ENCODE results near the gene DCANP1.

The DCANP1 gene

DNA sequence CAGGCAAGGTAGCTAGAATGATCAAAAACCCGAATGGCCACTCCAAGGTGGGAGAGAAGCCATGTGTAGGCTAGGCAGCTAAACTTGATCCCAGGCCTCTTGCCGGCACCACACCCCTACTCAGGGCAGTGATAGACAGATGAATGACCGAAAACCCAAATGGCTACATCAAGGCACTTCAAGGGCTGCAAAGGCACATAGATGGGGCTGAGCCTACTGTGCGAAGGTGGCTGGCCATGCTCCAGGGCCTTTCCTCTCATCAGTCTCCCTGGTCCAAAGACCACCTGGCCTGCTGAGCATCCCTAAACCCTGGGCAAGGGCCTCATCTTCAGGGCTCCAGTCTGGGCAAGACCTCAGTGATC, 8.7 kb upstream of the DCANP1 start:
- no peak for DNase-seq

DNA sequence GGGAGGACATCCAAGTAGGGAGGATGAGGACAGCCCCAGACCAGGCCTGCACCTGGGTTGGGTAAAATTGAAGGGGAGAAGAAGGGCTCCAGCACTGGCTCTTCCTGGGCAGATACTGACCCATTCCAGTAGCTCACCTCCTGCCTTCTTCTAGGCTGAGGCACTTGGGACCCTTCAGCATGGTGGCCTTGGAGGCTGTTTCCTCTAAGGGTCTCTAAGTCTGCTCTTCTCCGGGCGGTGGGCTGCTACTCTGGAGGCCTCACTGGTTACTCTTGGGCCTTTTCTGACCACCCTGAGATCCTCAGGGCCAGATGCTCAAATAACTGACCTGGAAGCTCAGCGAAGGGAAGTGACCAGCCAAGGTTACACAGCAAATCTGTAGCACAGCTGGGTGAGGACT, 7.8 kb upstream of the DCANP1 start:
- DNase-seq, result no peak

DNA sequence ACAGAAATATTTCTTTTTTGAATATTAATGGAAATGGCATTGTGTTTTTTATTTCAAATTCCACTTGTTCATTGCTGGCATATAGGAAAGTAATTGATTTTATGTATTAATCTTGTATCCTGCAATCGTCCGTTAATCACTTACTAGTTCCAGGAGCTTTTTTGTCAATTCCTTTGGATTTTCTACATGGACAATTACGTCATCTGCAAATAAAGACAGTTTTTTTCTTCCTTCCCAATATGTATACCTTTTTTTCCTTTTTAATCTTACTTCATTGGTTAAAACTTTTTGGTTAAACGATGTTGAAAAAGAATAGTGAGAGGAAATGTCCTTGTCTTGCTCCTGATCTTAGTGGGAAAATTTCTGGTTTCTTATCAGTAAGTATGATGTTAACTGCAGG, 6.5 kb upstream of the DCANP1 start:
- DNase-seq, result no peak

DNA sequence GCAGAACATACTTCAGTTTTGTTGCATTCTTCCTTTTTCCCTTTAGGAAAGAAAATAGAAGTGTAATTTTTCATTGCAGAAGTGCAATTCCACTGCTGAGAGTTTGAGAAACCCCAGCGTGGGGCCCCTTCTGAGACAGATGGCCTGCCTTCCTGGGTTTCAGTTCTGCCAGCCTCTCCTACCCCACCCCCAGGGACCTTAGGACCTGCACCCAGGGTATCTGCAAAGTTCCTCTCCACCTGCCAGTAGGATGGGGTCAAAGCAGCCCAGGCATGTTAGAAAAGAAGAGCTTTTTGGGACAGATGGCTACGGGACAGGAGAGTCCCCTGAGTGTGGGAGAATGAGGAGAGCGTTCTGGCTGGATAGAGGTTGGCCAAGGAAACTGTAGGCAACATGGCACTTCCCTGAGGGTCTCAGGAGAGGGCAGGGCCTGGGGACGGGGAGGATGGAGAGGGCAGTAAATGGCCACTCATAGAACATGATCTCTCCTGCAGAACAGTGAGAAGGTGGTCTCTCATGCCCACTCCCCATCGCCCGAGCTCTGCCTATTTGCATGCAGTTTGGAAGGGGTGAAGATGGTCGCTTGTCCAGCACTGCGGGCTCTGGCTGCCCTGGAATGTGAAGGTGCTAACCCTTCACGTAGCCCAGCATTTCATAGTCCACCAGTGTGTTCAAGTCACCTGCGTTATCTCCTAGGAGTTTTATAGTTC, 5.3 kb upstream of the DCANP1 start, which contains the start of gene TIFAB:
Gene TIFAB, minus strand, starts transcription at position 31 of the 710 bp plus-strand sequence. CDS start 2,412 bp downstream, outside the sequence.
- no peak for DNase-seq

DNA sequence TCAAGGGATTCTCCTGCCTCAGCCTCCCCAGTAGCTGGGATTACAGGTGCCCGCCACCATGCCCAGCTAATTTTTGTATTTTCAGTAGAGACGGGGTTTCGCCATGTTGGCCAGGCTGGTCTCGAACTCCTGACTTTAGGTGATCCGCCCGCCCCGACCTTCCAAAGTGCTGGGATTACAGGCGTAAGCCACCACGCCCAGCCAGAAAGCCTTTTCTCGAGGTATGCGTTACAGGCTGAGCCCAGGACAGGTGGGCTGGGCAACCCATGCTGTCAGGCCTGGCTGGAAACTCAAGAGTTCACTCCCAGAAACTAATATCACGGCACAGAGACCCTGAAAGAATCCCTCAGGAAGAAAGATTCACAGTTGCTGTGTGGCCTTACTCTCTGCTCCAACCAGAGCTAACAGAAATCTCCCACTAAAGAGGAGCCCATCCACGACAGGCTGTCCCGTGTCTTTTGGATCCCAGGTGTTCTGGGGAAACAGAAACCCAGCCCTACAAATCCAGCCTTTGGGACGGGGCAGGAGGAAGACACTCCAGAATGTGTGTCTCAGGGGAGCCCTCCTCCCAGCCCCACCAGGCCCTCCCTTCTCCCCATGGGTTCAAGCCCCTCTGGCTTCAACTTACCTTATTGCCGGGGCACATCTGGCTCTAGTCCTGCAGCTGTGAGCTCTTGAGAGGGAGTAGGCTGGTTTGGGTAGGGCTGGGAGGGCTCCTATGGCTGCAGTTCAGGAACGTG, 4.6 kb upstream of the DCANP1 start:
- no peak for DNase-seq

DNA sequence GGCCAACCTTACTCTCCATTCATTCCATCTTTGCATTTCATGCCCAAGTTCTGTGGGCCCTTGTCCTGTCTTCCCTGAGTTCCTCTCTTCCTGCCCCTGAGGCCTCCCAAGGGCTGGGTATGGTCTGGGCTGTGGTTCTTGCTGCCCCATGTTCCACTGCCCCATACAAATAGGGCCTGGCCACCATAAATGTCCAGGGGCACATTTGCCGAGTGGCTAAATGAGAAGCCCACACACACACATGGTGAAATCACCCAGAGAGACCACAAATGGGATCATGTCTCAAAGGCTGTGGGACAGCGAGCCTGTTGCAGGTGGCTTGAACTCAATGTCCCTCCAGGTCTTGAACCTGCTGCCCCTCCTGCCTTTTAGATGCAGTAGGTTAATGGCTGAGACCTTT, 3.8 kb upstream of the DCANP1 start:
- no peak for DNase-seq

DNA sequence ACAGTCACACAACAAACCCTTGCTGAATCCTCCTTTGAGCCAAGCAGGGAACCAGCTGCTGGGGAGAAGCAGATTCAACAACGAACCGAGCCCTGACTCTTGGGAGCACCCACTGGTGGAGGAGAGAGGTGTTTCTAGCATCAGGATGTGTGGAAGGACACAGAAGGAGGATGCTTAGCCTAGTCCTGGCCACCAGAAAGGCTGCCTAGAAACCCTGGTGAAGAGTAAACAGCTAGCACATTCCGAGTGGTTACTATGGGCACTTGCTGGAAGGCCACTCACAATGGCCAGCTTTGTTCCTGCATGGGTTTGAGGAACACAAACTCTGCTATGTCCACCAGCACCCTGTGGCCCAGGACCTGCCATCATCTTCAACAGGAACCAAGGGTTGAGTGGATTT, 3.2 kb upstream of the DCANP1 start:
- DNase-seq, result no peak

DNA sequence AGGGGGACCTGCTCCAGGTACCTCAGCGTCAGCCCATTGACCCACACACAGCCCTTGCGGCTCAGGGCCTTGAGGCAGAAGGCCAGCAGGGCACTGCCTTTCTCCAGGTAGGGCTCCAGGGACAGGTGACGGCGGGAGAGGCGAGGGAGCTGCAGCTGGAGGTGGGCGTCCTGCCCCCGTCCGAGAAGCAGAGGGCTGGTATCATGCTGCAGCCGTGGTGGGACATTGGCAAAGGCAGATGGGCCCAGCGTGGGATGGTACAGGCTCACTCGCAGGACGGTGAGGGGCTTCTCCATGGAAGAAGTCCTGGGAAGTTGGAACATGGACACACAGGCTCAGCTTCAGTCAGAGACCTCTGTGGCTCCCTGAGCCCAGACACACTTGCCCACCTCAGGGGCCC, 2.5 kb upstream of the DCANP1 start:
- no peak for DNase-seq

DNA sequence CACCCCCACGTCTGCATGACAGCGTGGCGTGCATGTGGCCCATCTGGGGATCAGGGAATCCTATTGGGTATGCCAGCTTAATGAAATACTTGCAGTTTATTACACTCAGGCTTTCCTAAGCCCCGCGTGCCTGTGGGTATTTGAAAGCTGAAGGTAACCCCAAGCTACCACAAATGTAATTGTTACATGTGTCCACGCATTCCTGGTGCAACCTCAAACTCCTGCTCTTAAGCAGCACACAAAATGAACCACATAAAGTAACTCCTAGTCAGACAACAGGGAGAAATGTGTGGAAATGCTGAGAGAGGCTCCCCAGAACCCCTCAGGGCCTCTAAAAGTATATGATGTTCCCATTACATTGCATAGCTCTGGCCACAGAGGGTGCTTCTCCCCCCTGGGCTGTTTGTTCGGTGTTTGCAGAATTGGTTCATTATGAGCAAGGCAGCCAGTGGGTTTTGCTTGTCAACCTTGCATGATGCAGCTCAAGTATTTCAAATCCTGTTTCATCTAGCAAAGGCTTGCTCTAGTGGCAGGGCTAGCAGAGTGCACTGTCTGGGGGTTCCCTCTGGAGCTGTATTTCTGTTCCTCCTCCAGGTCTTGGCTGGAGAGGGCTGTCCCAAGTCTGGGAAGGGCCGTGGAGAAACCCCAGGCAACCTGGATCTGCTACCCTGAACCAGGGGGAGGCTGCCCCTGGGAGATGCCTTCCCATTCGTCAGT, 1.8 kb upstream of the DCANP1 start:
- no peak for DNase-seq

DNA sequence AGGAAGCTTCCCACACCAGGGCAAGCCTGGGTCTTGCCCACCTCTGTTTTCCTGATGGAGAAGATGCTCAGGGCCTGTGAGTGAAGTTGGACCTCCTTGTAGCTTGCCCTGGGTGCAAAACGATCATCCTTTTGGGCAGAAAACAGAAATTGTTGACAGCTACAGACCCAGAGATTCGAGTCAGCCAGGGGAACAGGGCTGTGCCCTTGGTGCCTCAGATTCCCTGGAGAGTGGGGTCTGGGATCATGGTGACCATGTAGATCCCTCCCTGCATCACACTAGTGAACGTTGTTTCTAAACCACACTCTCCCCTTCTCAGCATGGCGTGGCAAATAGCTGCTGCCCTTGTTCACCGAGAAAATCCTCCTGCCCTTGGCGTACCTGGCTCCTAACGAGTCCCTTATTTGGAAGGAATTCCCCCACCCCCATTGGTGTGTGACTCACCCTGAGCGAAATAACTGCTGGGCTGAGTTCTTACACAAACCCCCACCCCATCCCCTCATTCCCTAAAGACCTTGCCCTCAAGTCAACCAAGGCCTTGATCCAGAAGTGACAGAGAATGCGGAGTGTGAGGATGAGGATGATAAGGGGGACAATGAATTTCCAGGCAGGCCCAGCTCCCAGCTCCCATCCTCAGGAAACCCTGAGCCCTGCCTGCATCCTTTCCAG, 1.1 kb upstream of the DCANP1 start:
- no peak for DNase-seq

DNA sequence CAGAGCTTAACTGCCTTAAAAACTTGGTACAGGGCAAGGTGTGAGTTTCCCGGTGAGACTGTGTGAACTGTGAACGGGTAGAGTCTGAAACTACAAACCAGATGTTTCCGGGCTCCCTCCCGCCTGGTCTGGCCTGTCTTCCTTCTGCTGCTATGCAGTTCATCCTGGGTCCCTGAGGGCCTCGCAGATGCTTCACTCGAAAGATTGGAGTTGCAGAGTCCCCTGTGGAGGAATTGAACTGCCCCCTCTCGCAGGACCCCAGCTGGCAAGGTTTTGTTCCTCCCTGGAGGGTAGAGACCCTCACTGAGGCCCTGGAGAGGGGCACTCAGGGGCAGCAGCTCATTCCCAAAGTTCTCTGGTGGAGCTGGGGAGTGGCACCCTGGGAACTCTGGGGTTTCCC, 533 bp downstream of the DCANP1 start:
- DNase-seq, result no peak

DNA sequence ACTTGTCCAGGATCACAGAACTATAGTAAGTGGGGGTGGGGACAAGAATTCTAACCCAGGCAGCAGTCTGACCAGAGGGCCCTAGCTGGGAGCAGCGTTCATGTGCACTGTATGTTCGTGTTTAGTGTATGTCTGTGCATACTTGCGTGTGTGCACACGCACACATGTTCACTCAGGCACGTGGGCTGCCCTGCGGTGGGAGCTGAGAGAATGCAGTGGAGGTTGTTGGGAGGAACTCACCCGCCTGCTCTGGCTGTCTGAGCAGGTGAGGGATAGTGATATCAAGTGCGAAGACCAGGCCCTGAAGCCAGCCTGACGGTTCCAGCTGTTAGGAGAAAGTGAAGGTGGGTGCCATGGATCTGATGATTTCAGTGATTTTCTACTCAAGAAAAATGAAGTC, 942 bp downstream of the DCANP1 start:
- DNase-seq, result no peak

DNA sequence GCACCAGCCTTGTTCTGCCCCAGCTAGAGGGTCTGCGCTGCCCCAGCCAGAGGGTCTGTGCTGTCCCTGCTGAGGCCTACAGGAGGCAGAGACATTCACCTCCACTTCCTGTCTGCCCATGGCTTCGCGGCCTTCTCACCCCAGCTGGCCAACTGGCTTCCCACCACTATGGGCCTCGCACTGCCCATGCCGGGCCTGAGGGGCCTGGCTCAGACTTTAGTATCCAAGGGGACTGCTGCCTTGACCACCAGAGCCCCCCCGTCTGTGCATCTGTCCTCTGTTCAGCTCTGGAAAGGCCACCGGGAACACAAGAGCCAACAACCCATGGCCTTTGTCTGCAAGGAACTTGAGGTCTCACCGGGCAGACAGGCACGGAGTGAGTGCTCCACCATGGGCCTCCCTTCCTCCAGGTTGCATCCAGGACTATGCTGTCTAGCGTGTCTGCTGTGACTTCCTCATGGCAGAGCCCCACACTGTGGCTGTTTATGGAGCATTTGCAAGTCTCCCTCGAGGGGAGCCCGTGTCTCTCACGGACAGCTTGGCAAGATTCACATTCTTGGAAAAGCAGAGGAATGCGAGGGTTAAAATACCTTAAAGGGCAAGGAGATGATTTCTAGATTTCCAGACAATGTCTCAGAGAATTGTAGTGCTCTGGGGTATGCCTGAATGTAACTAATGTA, 1.7 kb downstream of the DCANP1 start:
- no peak for DNase-seq

DNA sequence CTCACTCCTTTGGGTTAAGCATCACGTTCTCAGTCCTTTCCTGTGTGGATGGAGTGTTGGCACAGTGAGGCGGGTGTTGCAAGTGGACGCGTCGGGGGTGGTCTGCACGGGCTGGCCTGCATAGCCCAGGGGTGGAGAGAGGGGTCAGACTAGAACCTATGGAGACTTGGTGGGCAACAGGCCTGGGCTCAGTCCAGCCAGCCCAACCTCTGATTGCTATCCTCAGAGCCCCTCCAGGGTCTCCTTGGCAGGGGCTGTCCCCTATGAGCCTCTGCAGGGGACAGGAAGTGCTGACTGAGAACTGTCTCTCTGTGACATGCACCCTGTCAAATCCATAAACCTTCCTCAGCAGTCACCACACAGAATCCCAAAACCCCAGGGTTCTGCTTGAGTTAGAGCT, 2.3 kb downstream of the DCANP1 start:
- DNase-seq, result no peak

DNA sequence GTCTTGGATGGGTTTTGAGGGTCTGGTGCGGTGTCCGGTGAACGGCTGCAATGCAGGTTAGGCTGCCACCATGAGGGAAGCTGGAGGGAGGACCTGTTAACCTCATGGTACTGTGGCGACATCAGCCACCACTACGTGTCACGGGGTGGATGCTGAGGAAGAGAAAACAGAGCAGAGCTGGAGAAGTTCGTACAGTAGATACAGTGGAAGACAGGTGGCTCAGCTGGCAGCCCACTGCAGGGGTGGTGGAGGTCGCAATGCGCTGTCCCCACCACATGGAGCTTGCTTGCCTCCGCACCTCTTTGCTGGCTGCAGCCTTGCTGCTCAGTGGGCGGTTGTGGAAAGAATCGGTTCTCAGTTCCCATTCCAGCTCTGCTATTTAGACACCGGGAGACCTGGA, 2.8 kb downstream of the DCANP1 start:
- no peak for DNase-seq

DNA sequence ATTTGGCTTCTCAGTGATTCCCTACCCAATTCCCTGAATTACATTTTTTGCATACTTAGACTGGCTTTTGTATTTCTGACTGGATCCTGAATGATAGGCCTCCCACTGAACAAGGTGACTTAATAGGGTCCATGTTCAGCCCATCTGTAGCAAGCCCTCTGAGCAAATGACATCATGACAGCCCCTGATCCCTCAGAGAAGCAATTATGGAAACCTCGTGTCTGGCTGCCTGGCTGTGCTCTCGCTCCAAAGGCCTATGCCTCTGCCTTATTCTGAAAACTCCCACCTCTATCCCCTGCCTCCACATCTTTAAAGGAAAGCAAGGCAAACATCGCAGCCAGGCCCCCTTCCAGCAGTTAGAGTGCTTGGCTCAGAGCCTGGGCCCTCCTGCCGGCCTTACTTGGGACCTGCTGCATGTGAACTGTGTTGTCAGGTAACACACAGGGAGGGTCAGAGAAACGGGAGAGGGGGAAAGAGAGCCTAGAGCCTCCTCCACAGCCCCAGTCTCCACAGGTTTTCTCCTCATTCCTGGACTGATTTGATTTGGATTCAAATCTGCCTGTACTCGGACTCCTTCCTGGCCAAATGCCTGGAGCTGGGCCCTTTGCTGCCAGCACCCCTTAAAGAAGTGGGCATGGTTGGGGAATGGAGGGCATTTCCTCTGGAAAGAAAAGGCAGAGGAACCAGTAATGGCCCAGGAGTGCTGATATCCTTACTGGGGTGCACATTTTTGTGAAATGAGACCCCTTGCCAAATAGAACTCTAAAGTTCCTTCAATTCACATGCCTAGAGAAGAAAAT, 3.8 kb downstream of the DCANP1 start:
- no peak for DNase-seq

DNA sequence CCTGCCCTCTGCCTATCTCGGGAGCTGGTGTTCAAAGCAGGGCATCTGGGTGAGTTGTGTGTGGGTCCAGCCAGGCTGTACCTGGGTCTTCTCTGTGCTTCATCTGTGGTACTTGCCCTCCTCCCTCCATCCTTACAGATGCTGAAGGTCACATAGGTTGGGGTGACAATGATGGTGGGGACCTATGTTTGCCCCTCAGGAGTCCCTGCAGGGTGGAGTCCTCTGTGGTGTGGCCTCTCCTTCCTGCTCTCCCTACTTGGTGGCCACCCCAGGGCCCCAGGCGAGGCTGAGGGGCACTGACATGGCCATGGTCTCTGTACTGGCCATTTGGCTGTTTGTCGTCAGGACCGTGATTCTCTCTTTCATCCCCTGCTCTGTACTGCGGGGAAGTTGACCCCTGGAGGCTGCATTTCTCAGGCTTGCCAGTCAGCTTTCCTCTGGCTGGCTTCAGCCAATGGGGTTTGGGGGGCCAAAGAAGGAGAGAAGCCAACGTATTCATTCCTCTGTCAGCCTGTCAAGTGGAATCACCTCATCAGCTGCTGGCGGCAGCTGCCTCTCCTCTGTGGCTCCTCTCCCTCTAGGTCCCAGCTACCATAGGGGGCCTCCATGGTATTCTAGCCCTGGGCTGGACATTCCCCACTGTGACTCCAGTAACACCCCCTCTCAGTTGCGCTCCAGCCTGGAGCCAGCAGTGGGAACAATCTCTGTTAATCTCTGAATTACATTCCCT, 4.6 kb downstream of the DCANP1 start:
- no peak for DNase-seq

DNA sequence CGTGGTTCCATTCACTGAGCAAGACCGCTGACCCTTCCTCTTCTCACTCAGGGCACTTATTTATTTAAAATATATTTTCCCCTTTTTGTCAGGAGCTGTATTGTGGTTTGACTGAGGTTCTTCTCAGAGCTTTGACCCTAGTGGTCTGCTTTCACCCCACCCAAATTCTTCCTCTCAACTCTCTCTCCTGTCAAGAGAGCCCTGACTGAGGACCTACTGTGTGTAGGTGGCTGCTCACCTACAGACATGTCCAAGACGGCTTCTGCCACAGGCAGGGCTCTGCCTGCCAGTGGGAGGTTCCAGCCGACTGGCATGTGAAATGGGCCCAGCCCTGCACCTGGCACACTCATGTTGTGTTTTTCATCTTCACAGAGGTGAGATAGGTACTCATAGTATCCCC, 5.2 kb downstream of the DCANP1 start:
- no peak for DNase-seq

DNA sequence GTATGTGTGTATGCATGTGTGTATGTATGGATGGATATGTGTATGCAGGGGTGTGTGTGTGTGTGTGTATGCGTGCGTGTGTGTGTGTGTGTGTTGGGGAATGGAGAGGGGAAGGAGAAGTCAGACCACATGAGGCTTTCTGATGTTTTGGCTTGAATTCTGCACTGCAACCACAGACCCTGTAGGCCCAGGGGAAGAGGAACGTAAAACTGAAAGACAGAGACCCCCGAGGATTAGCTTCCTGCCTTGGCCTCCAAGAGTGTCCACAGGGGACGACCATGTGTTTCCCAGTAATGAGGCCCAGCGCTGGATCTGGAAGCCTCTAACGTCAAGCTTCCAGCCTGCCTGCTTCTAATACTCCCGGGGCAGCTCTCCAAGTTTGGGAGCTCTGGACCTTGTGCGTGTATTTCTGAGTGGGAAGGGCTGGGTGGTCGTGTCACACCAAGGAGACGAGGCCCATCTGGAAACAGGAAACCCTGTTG, 5.8 kb downstream of the DCANP1 start:
- DNase-seq, result no peak

DNA sequence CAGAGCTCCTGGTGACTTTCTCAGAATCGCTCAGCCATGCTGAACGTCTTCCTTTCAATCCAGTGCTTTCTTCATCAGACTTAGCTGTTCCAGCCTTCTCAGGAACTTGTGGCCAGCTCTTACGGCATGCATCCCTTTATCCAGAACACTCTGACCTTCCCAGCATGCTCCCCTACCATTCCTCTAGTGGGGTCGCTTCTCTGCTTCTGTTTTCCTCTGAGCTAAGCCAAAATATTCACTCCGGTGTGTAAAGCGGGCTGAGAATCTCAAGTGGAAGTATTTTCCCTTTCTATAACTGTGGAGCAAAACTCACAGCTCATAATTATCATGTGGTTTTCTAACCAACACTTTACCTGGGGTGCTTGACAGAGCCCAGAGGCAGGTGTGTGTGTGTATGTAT, 6.2 kb downstream of the DCANP1 start:
- DNase-seq, result no peak

Measured in NCI-H1694 treated with DMSO at 0.1 percent for 48 hours (cell line).